ENCODE measurements around the gene MMP23B. TPM values are rescaled to one million over a fixed set of nuclear protein-coding genes. Genes with fewer than 3 reads are reported as not detected.
"Not testable (repeated sequence)": the region's sequence is repeated elsewhere in the genome, so short reads cannot be mapped to it uniquely, and the experiment has no call there.

The MMP23B gene
- total RNA-seq, 1 experiment from 2014 or later: 4.9 TPM

- Histone ChIP-seq H3K79me2 (ENCODE audit: low read depth) (no peaks in the 10 kb centered on the region), H3K36me3 (ENCODE audit: low read depth) (no peaks in the 10 kb centered on the region), H2AFZ (no peak overlapping the region), H3K27ac (no peak overlapping the region), H3K4me3 (no peak overlapping the region), H3K4me1 (replicated peaks; ENCODE audit: insufficient read depth) (no peaks in the 10 kb centered on the region), H4K20me1 (ENCODE audit: insufficient read depth) (no peaks in the 10 kb centered on the region), H3K27me3 (ENCODE audit: insufficient read depth, low read depth) (peaks cover 19% of the 10 kb centered on the region; the same call in 1 of the 2 replicates), H3F3A (ENCODE audit: insufficient read depth, low read depth) (peaks cover 2% of the 10 kb centered on the region; the same call in 1 of the 2 replicates), H3K4me2 (no peak overlapping the region), H3K9me2 (ENCODE audit: insufficient read depth) (no peaks in the 10 kb centered on the region), H3K9me3 (ENCODE audit: insufficient read depth, low read depth) (no peaks in the 10 kb centered on the region)
- TF ChIP-seq EZH2 (IDR thresholded peaks at IDR 0.05; ENCODE audit: low read depth): no peak
- TF ChIP-seq CTCF (conservative IDR thresholded peaks at IDR 0.05): no peak
- no TSS peak for BruUV-seq (replicated peaks)
- intact Hi-C loops (cut with micrococcal nuclease; ENCODE audit: unreplicated experiment): no loop called here
- ChIA-PET CTCF (no interaction called here), POLR2A (ENCODE audit: unreplicated experiment) (no interaction called here)
- DNase-seq: no peak
Observed at GRCh38 chr1:1591452-1591851, 40.5 kb upstream of the MMP23B start.

GRCh38 chr1:1593834-1594601 lies 38.0 kb upstream of the MMP23B start:
- H3K4me1 ChIP-seq (replicated peaks; ENCODE audit: insufficient read depth): no peaks in the 10 kb centered on the region
- CTCF ChIA-PET: no interaction called here
- intact Hi-C loops (cut with micrococcal nuclease; ENCODE audit: unreplicated experiment): no loop called here
- no peaks in the 10 kb centered on the region for H4K20me1 ChIP-seq (ENCODE audit: insufficient read depth)
- H3K9me2 ChIP-seq (ENCODE audit: insufficient read depth): no peaks in the 10 kb centered on the region
- H3K79me2 ChIP-seq (ENCODE audit: low read depth): no peaks in the 10 kb centered on the region
- no peaks in the 10 kb centered on the region for H3K36me3 ChIP-seq (ENCODE audit: low read depth)
- no peak overlapping the region for H3K27ac ChIP-seq
- no peaks in the 10 kb centered on the region for H3K9me3 ChIP-seq (ENCODE audit: insufficient read depth, low read depth)
- no peak overlapping the region for H3K4me3 ChIP-seq
- H3F3A ChIP-seq (ENCODE audit: insufficient read depth, low read depth): no peaks in the 10 kb centered on the region
- no TSS peak for BruUV-seq (replicated peaks)
- no peak overlapping the region for H2AFZ ChIP-seq
- TF ChIP-seq CTCF (conservative IDR thresholded peaks at IDR 0.05) (no peak), EZH2 (IDR thresholded peaks at IDR 0.05; ENCODE audit: low read depth) (no peak)
- H3K27me3 ChIP-seq (ENCODE audit: insufficient read depth, low read depth): peaks cover 18% of the 10 kb centered on the region; the same call in 1 of the 2 replicates
- H3K4me2 ChIP-seq: no peak overlapping the region
- POLR2A ChIA-PET (ENCODE audit: unreplicated experiment): no interaction called here
- DNase-seq: no peak

DNA sequence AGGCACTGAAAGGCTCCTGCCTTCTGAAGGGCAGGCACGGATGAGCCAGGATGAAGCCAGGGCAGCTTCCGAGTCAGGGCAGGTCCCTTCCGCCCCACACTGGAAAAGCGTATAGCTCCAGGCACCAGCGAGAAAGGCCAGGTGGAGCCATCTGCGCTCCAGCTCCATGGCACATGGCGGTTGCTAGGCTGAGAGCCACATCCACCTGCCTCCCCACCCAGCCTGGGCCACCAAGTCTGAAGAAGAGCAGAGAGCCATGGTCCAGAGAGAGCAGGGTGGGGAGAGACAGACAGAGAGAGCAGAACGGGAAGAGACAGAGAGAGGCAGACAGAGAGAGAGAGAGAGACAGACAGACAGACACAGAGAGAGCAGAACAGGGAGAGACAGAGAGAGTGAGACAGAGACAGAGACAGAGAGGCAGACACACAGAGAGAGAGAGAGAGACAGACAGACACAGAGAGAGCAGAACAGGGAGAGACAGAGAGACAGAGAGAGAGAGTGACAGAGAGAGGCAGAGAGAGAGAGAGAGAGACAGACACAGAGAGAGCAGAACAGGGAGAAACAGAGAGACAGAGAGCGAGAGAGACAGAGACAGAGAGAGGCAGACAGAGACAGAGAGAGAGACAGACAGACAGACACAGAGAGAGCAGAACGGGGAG lies 37.2 kb upstream of the MMP23B start:
- no peak overlapping the region for H2AFZ ChIP-seq
- no TSS peak for BruUV-seq (replicated peaks)
- H3K9me3 ChIP-seq (ENCODE audit: insufficient read depth, low read depth): no peaks in the 10 kb centered on the region
- H3K27ac ChIP-seq: no peak overlapping the region
- H3K4me1 ChIP-seq (replicated peaks; ENCODE audit: insufficient read depth): no peaks in the 10 kb centered on the region
- no peaks in the 10 kb centered on the region for H3K36me3 ChIP-seq (ENCODE audit: low read depth)
- peaks cover 18% of the 10 kb centered on the region; the same call in 1 of the 2 replicates for H3K27me3 ChIP-seq (ENCODE audit: insufficient read depth, low read depth)
- DNase-seq: no peak
- CTCF ChIA-PET: no interaction called here
- POLR2A ChIA-PET (ENCODE audit: unreplicated experiment): no interaction called here
- no peak overlapping the region for H3K4me2 ChIP-seq
- H3K9me2 ChIP-seq (ENCODE audit: insufficient read depth): no peaks in the 10 kb centered on the region
- H3K4me3 ChIP-seq: no peak overlapping the region
- no peaks in the 10 kb centered on the region for H3K79me2 ChIP-seq (ENCODE audit: low read depth)
- H4K20me1 ChIP-seq (ENCODE audit: insufficient read depth): no peaks in the 10 kb centered on the region
- intact Hi-C loops (cut with micrococcal nuclease; ENCODE audit: unreplicated experiment): no loop called here
- TF ChIP-seq CTCF (conservative IDR thresholded peaks at IDR 0.05) (no peak), EZH2 (IDR thresholded peaks at IDR 0.05; ENCODE audit: low read depth) (no peak)
- H3F3A ChIP-seq (ENCODE audit: insufficient read depth, low read depth): no peaks in the 10 kb centered on the region

DNA sequence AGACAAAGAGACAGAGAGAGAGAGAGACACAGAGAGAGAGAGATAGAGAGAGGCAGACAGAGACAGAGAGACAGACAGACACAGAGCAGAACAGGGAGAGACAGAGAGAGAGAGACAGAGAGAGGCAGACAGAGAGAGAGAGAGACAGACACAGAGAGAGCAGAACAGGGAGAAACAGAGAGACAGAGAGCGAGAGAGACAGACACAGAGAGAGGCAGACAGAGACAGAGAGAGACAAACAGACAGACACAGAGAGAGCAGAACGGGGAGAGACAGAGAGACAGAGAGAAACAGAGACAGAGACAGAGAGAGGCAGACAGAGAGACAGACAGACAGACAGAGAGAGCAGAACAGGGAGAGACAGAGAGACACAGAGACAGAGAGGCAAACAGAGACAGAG lies 36.6 kb upstream of the MMP23B start:
- BruUV-seq (replicated peaks); H3K4me1 ChIP-seq (replicated peaks; ENCODE audit: insufficient read depth); intact Hi-C loops (cut with micrococcal nuclease; ENCODE audit: unreplicated experiment); POLR2A ChIA-PET (ENCODE audit: unreplicated experiment); H4K20me1 ChIP-seq (ENCODE audit: insufficient read depth); H3K27ac ChIP-seq; H3K79me2 ChIP-seq (ENCODE audit: low read depth); H3K9me3 ChIP-seq (ENCODE audit: insufficient read depth, low read depth); DNase-seq; H3K4me2 ChIP-seq; H3K9me2 ChIP-seq (ENCODE audit: insufficient read depth); H3K36me3 ChIP-seq (ENCODE audit: low read depth); H3K4me3 ChIP-seq; CTCF ChIA-PET; H3F3A ChIP-seq (ENCODE audit: insufficient read depth, low read depth); H2AFZ ChIP-seq: not testable (repeated sequence)
- peaks cover 18% of the 10 kb centered on the region; the same call in 1 of the 2 replicates for H3K27me3 ChIP-seq (ENCODE audit: insufficient read depth, low read depth)

Measured in PC-9 (cell line).